GM12878 (cell line): Measurements from ENCODE around the gene PSAP. TPM values are rescaled to one million over a fixed set of nuclear protein-coding genes. Genes with fewer than 3 reads are reported as not detected.

Source experiments
- BRCA1 ChIP-seq: IDR thresholded peaks from 2 replicates; pipeline ENCODE4 v1.6.1; 2011; ENCODE audit warnings: low read depth, low read length, improper control_type of control experiment
- MAX ChIP-seq: IDR thresholded peaks from 2 replicates; pipeline ENCODE4 v1.6.1; 2012; ENCODE audit warnings: low read depth, low read length, improper control_type of control experiment
- MYB ChIP-seq: fragments of 150-350 bp; IDR thresholded peaks from 2 replicates; pipeline ENCODE4 v1.6.1; 2014; ENCODE audit warnings: mild to moderate bottlenecking, low read depth, low read length, borderline replicate concordance
- POLR2AphosphoS2 ChIP-seq: IDR thresholded peaks from 2 replicates; pipeline ENCODE4 v1.6.1; 2011; ENCODE audit warnings: low read depth, mild to moderate bottlenecking, low read length, improper control_type of control experiment, moderate library complexity
- STAT1 ChIP-seq: fragments of 450-650 bp; conservative IDR thresholded peaks from 2 replicates; pipeline ENCODE4 v1.6.1; 2014; ENCODE audit warnings: antibody characterized with exemption, mild to moderate bottlenecking
- ZBTB40 ChIP-seq: fragments of 450-650 bp; IDR thresholded peaks from 2 replicates; pipeline ENCODE4 v1.6.1; 2016; ENCODE audit warnings: mild to moderate bottlenecking, moderate library complexity, borderline replicate concordance
- polyA plus RNA-seq, 11 experiments: library from polyadenylated mRNA; depleted of rRNA in 4 of 11; unstranded in 6 of 11; stranded (reverse) in 5 of 11; fragments of >200 nt; fragmentation: Nextera tagmentation in 4 of 11; fragmentation: Illumina TruSeq in 1 of 11; extraction: Ambion mirVana in 4 of 11; extraction: Trizol in 1 of 11; gene quantifications; 1 replicate in 1 of 11; 2 replicates in 10 of 11; pipeline versions ENCODE4 v1.2.1 to v1.2.3, GENCODE V29; 2011 to 2016; ENCODE audit warnings: inconsistent platforms in 2 of 11, missing spikeins in 2 of 11, low read depth in 1 of 11
- total RNA-seq, 4 experiments: library from RNA; depleted of rRNA in 3 of 4; stranded (reverse); fragments of >200 nt in 3 of 4; fragmentation: Illumina TruSeq in 1 of 4; extraction: Trizol in 1 of 4; gene quantifications; 2 replicates each; pipeline versions ENCODE4 v1.2.1 to v1.2.3, GENCODE V29; 2013 to 2021

Gene PSAP
- total and polyA plus RNA-seq, 10 of the 15 experiments (the other 5 are each of a cell fraction or from before 2014, with no cell fraction given), result 178 to 336 (median 286) TPM

GRCh38 chr10:71809628-71810027 lies 41.4 kb downstream of the PSAP start (continued):
- TF ChIP-seq MAX (no peak), ZBTB40 (no peak), BRCA1 (no peak), MYB (no peak), POLR2AphosphoS2 (no peak), STAT1 (no peak)
- TF ChIP-seq, all 136 proteins: peak for 0
